Lung (tissue), 12 donors: ENCODE data around the gene CIBAR2. TPM values are rescaled to one million over a fixed set of nuclear protein-coding genes. Genes with fewer than 3 reads are reported as not detected.

Experiments used
- ATAC-seq: fragments of 200-7000 bp; cut with Tn5 transposase; one replicate; pipeline ENCODE4 v1.9.1; 2020; ENCODE audit warnings: moderate number of reproducible peaks; ENCODE audit not compliant: insufficient read depth, low FRiP score
- DNase-seq, 3 donors: peaks; one replicate each; pipeline ENCODE4 v3.0.0-alpha.2; 2013 to 2017
- H3K27ac ChIP-seq, 2 donors: one replicate each; pipeline ENCODE4 v1.5.1; 2013; ENCODE audit warnings: mild to moderate bottlenecking in 2 of 2, moderate library complexity in 2 of 2, control low read depth in 1 of 2, inconsistent platforms in 1 of 2, low read depth in 1 of 2, low read length in 1 of 2
- H3K27me3 ChIP-seq, 3 donors: one replicate each; pipeline ENCODE4 v1.5.1; 2013; ENCODE audit warnings: low read length in 2 of 3; ENCODE audit not compliant: control insufficient read depth in 3 of 3, insufficient read depth in 3 of 3
- H3K36me3 ChIP-seq, 4 donors: one replicate each; pipeline ENCODE4 v1.5.1; 2013; ENCODE audit warnings: low read length in 4 of 4, mild to moderate bottlenecking in 1 of 4, moderate library complexity in 1 of 4; ENCODE audit not compliant: control insufficient read depth in 4 of 4, insufficient read depth in 4 of 4
- H3K4me1 ChIP-seq, 5 donors: one replicate each; pipeline ENCODE4 v1.5.1; 2013; ENCODE audit warnings: low read length in 5 of 5, mild to moderate bottlenecking in 2 of 5, moderate library complexity in 1 of 5; ENCODE audit not compliant: control insufficient read depth in 5 of 5, insufficient read depth in 5 of 5
- H3K4me3 ChIP-seq: one replicate; pipeline ENCODE4 v1.5.1; 2013; ENCODE audit warnings: mild to moderate bottlenecking, control low read depth, moderate library complexity
- H3K9ac ChIP-seq, 2 donors: one replicate each; pipeline ENCODE4 v1.5.1; 2013; ENCODE audit warnings: low read length in 2 of 2, control low read depth in 1 of 2; ENCODE audit not compliant: insufficient read depth in 1 of 2
- H3K9me3 ChIP-seq, 4 donors: one replicate each; pipeline ENCODE4 v1.5.1; 2013; ENCODE audit warnings: low read length in 3 of 4, mild to moderate bottlenecking in 1 of 4, moderate library complexity in 1 of 4; ENCODE audit not compliant: control insufficient read depth in 4 of 4, insufficient read depth in 3 of 4
- WGBS, 2 donors: extraction: QIAGEN DNeasy Blood & Tissue Kit; methylation state at CpG; one replicate each; pipeline ENCODE4 v1.1.7; 2013; 5-methylcytosine and 5-hydroxymethylcytosine counted together
- polyA plus RNA-seq, 2 donors: library from polyadenylated mRNA; stranded (reverse); fragments of 200-250 nt; gene quantifications; one replicate each; pipeline ENCODE4 v1.2.1, GENCODE V29; 2013
- total RNA-seq, 2 donors: library from RNA; depleted of rRNA in 1 of 2; stranded (reverse); fragments of >200 nt in 1 of 2; gene quantifications; one replicate each; pipeline ENCODE4 v1.2.1, GENCODE V29; 2014 to 2021
- TF ChIP-seq, protein P1 (sequence below): IDR thresholded peaks from 2 replicates; pipeline ENCODE4 v1.5.1; 2012; ENCODE audit warnings: mild to moderate bottlenecking; ENCODE audit errors: control extremely low read depth, extremely low read depth
- donor health status: control.
- donor health status: control.
- donor health status: Bipolar disorder and iron deficiency.
- donor health status: healthy.
- donor health status: DM: yes; HTN: yes; CAD: no.

Gene CIBAR2
- total and polyA plus RNA-seq, 4 donors = 11.8 to 49.0 (median 18.9) TPM

DNA sequence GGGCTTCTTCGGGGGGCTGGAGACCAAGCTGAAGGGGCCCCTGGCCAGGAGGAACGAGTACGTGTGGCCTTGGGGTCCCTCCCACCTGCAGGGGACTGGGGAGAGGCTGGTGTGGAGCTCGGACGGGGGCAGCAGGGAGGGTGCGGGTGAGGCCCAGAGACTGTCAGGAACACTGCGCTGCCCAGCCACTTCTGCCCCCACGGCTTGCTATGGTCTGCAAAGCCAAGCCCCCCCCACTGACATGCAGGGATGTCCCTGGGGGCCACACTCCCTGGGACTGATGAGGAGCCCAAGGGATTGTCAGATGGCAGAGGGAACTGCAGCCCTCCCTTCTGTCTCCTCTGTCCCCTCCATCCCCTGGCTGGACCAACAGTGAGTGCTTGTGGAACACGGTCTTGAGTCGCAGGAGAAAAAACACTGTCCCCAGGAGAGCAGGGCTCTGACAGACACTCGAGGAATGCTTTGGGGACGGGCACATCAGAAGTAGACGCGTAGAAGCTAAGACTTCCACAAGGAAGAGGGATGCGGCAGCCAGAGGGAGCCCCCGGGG is 34.6 kb downstream of the CIBAR2 start:
- Histone ChIP-seq H3K4me1 (peaks cover 0 to 17% (median 4%) of the 10 kb centered on the region in 5 donors), H3K27me3 (no peaks in the 10 kb centered on the region), H3K4me3 (no peak overlapping the region), H3K9me3 (peaks cover 0 to 2% (median 0%) of the 10 kb centered on the region in 4 donors), H3K36me3 (peaks cover 0 to 47% (median 19%) of the 10 kb centered on the region in 4 donors), H3K27ac (no peak overlapping the region), H3K9ac (no peak overlapping the region)
- TF ChIP-seq, protein P1, sequence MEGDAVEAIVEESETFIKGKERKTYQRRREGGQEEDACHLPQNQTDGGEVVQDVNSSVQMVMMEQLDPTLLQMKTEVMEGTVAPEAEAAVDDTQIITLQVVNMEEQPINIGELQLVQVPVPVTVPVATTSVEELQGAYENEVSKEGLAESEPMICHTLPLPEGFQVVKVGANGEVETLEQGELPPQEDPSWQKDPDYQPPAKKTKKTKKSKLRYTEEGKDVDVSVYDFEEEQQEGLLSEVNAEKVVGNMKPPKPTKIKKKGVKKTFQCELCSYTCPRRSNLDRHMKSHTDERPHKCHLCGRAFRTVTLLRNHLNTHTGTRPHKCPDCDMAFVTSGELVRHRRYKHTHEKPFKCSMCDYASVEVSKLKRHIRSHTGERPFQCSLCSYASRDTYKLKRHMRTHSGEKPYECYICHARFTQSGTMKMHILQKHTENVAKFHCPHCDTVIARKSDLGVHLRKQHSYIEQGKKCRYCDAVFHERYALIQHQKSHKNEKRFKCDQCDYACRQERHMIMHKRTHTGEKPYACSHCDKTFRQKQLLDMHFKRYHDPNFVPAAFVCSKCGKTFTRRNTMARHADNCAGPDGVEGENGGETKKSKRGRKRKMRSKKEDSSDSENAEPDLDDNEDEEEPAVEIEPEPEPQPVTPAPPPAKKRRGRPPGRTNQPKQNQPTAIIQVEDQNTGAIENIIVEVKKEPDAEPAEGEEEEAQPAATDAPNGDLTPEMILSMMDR = no peak
- 69 to 86% methylated on average over 16 of the region's 16 CpGs for WGBS, 2 donors
- ATAC-seq (no peak), DNase-seq (no peak)

DNA sequence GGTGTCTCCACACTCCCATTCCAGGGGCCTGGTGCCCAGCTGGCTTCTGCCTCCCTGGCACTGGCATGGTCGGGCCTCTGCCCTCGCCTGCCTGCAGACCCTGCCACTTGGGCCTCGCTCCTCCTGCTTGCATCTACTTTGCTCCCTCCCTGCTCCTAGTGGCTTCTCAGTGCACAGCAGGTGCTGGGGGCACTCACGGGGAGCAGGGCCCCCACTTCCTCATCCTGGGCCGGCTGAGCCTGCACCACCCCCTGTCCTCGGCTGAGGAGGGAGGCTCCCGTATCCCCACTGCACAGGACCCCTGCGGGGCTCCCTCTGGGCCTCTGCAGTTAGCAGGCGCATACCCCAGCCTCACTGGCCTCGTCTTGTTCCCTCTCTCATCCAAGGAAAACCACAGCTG is 35.2 kb downstream of the CIBAR2 start:
- Histone ChIP-seq H3K4me1 (peaks cover 0 to 23% (median 2%) of the 10 kb centered on the region in 5 donors), H3K9ac (no peak overlapping the region), H3K27ac (no peak overlapping the region), H3K27me3 (no peaks in the 10 kb centered on the region), H3K4me3 (no peak overlapping the region), H3K9me3 (peaks cover 0 to 2% (median 0%) of the 10 kb centered on the region in 4 donors), H3K36me3 (peaks cover 0 to 49% (median 19%) of the 10 kb centered on the region in 4 donors)
- DNase-seq = no peak
- TF ChIP-seq, protein P1 = no peak
- no peak for ATAC-seq
- 50 to 75% methylated on average over 10 of the region's 10 CpGs for WGBS, 2 donors

DNA sequence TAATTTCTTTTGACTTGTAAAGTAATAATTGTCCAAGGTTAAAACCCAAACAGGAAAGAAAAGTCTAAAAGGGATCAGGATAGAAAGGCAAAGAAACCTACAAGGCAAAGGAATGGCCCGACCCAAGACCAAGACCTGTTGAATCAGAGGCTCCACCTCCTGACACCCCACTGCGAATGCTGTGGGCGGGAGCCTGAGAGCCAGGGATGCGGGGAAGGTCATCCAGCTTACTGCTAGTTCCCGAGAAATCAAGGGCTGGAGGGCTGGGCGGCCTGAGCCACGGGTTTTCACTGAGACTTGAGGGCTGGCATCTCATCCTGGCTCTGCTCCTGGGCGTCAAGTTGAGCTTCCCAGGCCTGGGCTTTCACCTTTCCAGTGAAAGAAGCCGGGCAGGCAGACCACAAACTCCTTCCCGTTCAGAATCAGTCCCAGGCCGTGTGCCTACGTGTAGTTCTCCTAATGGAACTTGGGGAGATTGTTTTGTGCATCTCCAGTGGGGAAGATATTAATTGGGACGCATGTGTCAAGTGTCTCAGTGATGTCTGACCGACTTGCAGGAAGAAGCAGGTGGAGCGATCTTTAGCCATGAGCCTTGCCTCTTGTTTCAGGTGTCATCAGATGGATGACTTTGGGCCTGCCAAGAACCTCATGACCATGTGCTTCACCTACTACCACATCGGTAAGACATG is 36.9 kb downstream of the CIBAR2 start:
- WGBS, 2 donors = 91 to 93% methylated on average over 16 of the region's 16 CpGs
- Histone ChIP-seq H3K36me3 (peaks cover 0 to 46% (median 18%) of the 10 kb centered on the region in 4 donors), H3K9ac (no peak overlapping the region), H3K27ac (no peak overlapping the region), H3K9me3 (peaks cover 0 to 2% (median 0%) of the 10 kb centered on the region in 4 donors), H3K4me3 (no peak overlapping the region), H3K4me1 (peaks cover 0 to 20% (median 2%) of the 10 kb centered on the region in 5 donors), H3K27me3 (no peaks in the 10 kb centered on the region)
- no peak for DNase-seq
- TF ChIP-seq, protein P1 = no peak
- no peak for ATAC-seq
